ENCODE results near the gene ELMO1.

Gene ELMO1

DNA sequence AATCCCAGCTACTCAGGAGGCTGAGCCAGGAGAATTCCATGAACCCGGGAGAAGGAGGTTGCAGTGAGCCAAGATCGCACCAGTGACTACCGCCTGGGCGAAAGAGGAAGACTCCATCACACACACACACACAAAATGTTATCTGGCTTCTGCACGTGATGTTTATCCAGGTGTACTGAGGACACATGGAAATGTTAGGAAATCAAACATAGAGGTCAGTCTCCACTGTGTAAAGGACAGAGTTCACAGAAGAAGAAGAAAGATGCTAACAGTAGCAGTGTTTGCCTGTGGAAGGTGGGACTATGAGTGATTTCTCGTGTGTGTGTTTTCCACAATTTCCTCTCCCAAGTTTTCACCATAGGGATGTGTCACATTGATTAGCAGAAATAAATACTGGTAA, 256.9 kb downstream of the ELMO1 start:
- Histone ChIP-seq H3K27me3 (ENCODE audit: control insufficient read depth in 1 of 2, insufficient read depth in 2 of 2, low read length in 2 of 2) (no peaks in the 10 kb centered on the region), H3K36me3 (ENCODE audit: insufficient read depth, low read length) (no peaks in the 10 kb centered on the region), H3K9me3 (ENCODE audit: low read length) (no peaks in the 10 kb centered on the region), H3K27ac (ENCODE audit: low read depth, low read length) (no peak overlapping the region), H3K4me1 (ENCODE audit: insufficient read depth, low read length) (no peaks in the 10 kb centered on the region), H3K9ac (ENCODE audit: low read length) (no peak overlapping the region), H3K4me3 (ENCODE audit: low read depth in 1 of 2, low read length in 2 of 2) (no peak overlapping the region)

DNA sequence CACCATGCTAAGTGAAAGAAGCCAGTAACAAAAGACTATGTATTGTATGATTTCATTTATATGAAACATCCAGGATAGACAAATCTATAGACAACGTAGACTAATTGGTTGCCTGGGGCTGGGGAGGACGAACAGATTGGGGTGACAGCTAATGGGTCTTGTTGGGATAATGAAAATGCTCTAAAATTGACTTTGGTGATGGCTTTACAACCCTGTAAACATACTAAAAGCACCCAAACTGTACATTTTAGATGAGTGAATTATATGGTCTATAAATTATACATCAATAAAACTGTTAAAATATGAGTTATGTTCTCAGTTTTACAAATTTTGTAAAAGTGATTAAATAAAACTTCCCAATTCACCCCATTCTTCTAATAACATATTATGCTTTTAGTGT, 261.5 kb downstream of the ELMO1 start:
- no peaks in the 10 kb centered on the region for H3K27me3 ChIP-seq (ENCODE audit: control insufficient read depth in 1 of 2, insufficient read depth in 2 of 2, low read length in 2 of 2)
- H3K36me3 ChIP-seq (ENCODE audit: insufficient read depth, low read length), result no peaks in the 10 kb centered on the region
- no peaks in the 10 kb centered on the region for H3K9me3 ChIP-seq (ENCODE audit: low read length)
- H3K4me3 ChIP-seq (ENCODE audit: low read depth in 1 of 2, low read length in 2 of 2), result no peak overlapping the region
- H3K4me1 ChIP-seq (ENCODE audit: insufficient read depth, low read length), result no peaks in the 10 kb centered on the region
- H3K27ac ChIP-seq (ENCODE audit: low read depth, low read length), result no peak overlapping the region
- no peak overlapping the region for H3K9ac ChIP-seq (ENCODE audit: low read length)

DNA sequence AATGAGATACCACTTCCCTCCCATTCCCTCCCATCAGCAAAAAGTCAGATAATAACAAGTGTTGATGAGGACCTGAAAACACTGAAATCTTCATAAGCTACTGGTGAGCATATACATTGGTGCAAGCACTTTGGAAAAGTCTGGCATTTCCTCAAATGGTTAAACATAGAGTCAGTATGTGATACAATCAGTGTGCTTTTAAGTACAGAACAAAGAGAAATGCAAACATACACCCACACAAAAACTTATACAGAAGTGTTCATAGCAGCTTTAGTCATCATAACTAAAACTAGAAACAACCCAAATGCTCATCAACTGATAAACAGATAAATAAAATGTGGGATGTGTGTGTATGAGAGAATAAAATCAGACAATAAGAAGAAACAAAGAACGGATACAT, 261.9 kb downstream of the ELMO1 start:
- Histone ChIP-seq H3K4me1 (ENCODE audit: insufficient read depth, low read length) (no peaks in the 10 kb centered on the region), H3K36me3 (ENCODE audit: insufficient read depth, low read length) (no peaks in the 10 kb centered on the region), H3K9me3 (ENCODE audit: low read length) (no peaks in the 10 kb centered on the region), H3K27me3 (ENCODE audit: control insufficient read depth in 1 of 2, insufficient read depth in 2 of 2, low read length in 2 of 2) (no peaks in the 10 kb centered on the region), H3K9ac (ENCODE audit: low read length) (no peak overlapping the region), H3K27ac (ENCODE audit: low read depth, low read length) (no peak overlapping the region), H3K4me3 (ENCODE audit: low read depth in 1 of 2, low read length in 2 of 2) (no peak overlapping the region)

DNA sequence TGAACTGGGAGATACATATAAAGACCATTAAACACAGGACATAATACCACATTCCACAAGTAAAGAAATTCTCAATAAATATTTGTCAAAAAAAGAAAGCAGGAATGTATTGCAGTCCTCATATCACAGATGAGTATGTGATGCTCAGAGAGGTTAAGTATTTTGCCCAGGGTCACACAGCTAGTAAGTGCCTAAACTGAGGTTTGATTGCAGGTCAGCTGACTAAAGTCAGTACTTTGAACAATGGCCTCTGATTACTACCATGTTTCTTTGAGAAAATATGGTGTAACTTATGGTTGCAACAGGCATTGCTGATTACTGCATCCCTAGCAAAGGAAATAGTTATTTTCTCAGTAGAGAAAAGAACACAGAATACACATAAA, 267.1 kb downstream of the ELMO1 start:
- H3K4me3 ChIP-seq (ENCODE audit: low read depth in 1 of 2, low read length in 2 of 2), result no peak overlapping the region
- H3K9ac ChIP-seq (ENCODE audit: low read length), result no peak overlapping the region
- H3K27ac ChIP-seq (ENCODE audit: low read depth, low read length), result no peak overlapping the region
- H3K36me3 ChIP-seq (ENCODE audit: insufficient read depth, low read length), result no peaks in the 10 kb centered on the region
- H3K27me3 ChIP-seq (ENCODE audit: control insufficient read depth in 1 of 2, insufficient read depth in 2 of 2, low read length in 2 of 2), result no peaks in the 10 kb centered on the region
- no peaks in the 10 kb centered on the region for H3K9me3 ChIP-seq (ENCODE audit: low read length)
- H3K4me1 ChIP-seq (ENCODE audit: insufficient read depth, low read length), result no peaks in the 10 kb centered on the region

DNA sequence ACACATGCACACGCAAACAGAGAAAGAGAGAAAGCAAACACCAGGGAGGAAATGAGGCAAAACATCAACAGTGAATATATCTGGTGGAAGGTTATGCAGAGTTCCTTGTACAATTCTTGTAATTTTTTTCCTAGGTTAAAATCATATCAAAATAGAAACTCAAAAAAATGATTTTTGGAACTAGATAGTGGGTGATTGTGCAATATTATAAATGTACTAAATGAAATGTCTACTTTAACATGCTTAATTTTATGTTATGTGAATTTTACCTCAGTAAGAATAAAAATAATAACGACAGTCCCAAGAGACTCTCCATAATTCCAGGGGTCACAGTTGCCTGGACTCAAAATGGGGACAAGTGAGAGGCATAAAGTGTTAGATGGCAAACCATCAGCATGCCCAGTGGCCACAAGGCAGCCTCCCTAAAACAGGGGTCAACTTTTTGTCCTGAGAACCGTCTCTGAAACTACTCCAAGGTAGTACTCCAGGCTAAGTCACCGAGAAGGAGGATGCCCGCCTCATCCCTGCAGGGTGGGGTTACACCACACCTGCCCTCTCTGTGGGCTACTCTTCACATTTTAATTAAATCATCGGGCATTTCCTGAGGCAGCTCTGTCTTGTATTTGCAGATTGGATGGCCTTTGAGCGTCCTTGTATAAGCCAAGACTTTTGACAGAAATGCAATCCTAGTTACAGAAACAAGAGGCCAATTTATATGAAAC, 267.7 kb downstream of the ELMO1 start:
- Histone ChIP-seq H3K9me3 (ENCODE audit: low read length) (no peaks in the 10 kb centered on the region), H3K4me3 (ENCODE audit: low read depth in 1 of 2, low read length in 2 of 2) (no peak overlapping the region), H3K9ac (ENCODE audit: low read length) (no peak overlapping the region), H3K36me3 (ENCODE audit: insufficient read depth, low read length) (no peaks in the 10 kb centered on the region), H3K4me1 (ENCODE audit: insufficient read depth, low read length) (no peaks in the 10 kb centered on the region), H3K27me3 (ENCODE audit: control insufficient read depth in 1 of 2, insufficient read depth in 2 of 2, low read length in 2 of 2) (no peaks in the 10 kb centered on the region), H3K27ac (ENCODE audit: low read depth, low read length) (no peak overlapping the region)

DNA sequence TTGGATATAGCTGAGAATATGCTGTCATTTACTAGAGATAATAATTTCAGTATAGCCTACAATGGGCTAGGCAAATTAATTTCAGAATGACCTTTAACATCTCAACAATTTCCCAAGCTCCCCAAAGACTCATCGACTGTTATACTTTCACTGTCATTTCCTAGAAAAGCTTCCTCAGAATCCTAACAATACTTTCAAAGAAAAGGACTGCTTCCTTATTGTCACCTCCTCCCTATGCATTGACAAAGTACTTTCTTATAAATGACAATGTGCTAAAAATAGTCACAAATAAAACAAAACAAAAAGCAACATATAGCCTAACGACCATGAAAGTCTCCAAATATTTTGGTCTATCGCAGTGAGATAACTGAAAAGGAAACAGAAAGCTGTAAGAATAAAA, 272.6 kb downstream of the ELMO1 start:
- Histone ChIP-seq H3K4me1 (ENCODE audit: insufficient read depth, low read length) (no peaks in the 10 kb centered on the region), H3K9me3 (ENCODE audit: low read length) (no peaks in the 10 kb centered on the region), H3K9ac (ENCODE audit: low read length) (no peak overlapping the region), H3K4me3 (ENCODE audit: low read depth in 1 of 2, low read length in 2 of 2) (no peak overlapping the region), H3K36me3 (ENCODE audit: insufficient read depth, low read length) (no peaks in the 10 kb centered on the region), H3K27me3 (ENCODE audit: control insufficient read depth in 1 of 2, insufficient read depth in 2 of 2, low read length in 2 of 2) (no peaks in the 10 kb centered on the region), H3K27ac (ENCODE audit: low read depth, low read length) (no peak overlapping the region)

DNA sequence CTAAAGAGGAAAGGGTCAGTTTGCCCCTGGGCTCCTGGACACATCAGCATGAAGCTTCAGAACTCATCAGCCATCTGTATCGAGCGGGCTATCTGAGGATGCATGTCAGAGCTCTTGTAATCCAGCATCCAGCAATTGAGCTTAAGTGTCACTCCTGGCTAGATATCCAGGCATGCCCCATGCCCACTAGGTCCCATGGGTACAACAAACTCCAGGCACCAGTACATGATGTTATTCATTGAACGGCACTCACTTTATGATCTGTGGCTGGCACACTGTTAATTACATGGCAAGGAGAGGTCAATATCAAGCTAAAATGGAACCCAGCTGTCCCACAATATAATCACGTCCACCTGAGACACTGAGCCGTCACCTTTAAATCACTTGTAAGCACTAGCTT, 274.2 kb downstream of the ELMO1 start:
- Histone ChIP-seq H3K9me3 (ENCODE audit: low read length) (no peaks in the 10 kb centered on the region), H3K27me3 (ENCODE audit: control insufficient read depth in 1 of 2, insufficient read depth in 2 of 2, low read length in 2 of 2) (no peaks in the 10 kb centered on the region), H3K27ac (ENCODE audit: low read depth, low read length) (no peak overlapping the region), H3K36me3 (ENCODE audit: insufficient read depth, low read length) (no peaks in the 10 kb centered on the region), H3K4me3 (ENCODE audit: low read depth in 1 of 2, low read length in 2 of 2) (no peak overlapping the region), H3K9ac (ENCODE audit: low read length) (no peak overlapping the region), H3K4me1 (ENCODE audit: insufficient read depth, low read length) (no peaks in the 10 kb centered on the region)

DNA sequence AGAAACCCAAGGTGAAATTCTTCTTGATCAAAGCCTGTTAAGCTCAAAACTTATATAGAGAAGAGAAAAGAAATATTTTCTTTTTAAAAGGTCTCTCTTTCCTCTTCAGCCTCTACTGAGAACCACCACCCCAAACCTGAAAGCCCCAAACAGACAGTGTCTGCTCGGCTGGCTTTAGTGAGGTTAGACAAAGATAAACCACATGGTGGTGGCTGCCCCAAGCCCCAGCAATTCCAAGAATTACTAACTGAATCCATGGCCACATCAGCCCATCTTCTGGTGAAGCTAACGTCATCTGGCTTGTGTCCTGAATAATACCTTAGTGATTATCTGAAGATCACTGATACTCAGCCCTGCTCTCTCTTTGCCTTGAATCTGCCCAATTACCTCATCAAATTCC, 275.0 kb downstream of the ELMO1 start:
- Histone ChIP-seq H3K27ac (ENCODE audit: low read depth, low read length) (no peak overlapping the region), H3K9me3 (ENCODE audit: low read length) (no peaks in the 10 kb centered on the region), H3K27me3 (ENCODE audit: control insufficient read depth in 1 of 2, insufficient read depth in 2 of 2, low read length in 2 of 2) (no peaks in the 10 kb centered on the region), H3K9ac (ENCODE audit: low read length) (no peak overlapping the region), H3K36me3 (ENCODE audit: insufficient read depth, low read length) (no peaks in the 10 kb centered on the region), H3K4me3 (ENCODE audit: low read depth in 1 of 2, low read length in 2 of 2) (no peak overlapping the region), H3K4me1 (ENCODE audit: insufficient read depth, low read length) (no peaks in the 10 kb centered on the region)

DNA sequence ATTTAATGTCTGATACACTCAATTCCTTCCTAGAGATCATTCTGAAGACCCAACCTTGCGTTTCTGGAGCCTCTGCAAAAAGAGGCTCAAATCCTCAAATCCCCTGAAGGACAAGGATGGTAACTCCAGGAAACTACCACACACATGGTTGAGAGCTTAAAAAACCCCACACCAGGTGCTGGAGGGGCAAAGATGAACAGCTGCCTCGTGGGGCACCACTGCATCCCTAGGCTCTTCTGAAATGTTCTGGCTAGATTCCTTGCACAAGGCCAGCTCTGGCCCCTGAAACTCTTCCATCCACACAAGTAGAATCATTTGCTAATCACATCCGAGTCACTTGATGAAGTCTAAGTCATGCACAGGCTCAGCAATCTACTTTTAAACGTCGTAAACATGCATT, 286.6 kb downstream of the ELMO1 start:
- no peak overlapping the region for H3K27ac ChIP-seq (ENCODE audit: low read depth, low read length)

DNA sequence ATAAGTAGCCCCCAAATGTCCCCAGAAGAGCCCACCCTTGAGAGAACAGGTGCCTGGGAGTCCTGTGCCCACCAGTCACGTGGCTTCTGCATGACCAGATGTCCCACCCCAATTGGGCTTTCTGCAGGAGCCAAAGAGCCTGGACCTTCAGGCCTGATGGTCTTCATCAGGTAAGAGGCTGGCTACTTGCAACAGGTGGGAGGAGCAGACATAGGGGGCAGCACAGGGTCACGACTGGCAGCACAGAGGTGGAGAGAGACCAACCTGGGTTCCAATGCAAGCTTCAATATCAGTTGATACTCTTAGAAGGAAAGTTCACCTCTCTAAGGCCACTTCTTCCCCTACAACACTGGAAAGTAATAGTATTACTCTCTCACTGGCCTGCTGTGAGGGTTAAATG, 288.0 kb downstream of the ELMO1 start:
- Histone ChIP-seq H3K27ac (ENCODE audit: low read depth, low read length) (no peak overlapping the region), H3K4me3 (ENCODE audit: low read depth in 1 of 2, low read length in 2 of 2) (no peak overlapping the region), H3K9ac (ENCODE audit: low read length) (no peak overlapping the region), H3K9me3 (ENCODE audit: low read length) (no peaks in the 10 kb centered on the region), H3K36me3 (ENCODE audit: insufficient read depth, low read length) (no peaks in the 10 kb centered on the region), H3K27me3 (ENCODE audit: control insufficient read depth in 1 of 2, insufficient read depth in 2 of 2, low read length in 2 of 2) (no peaks in the 10 kb centered on the region), H3K4me1 (ENCODE audit: insufficient read depth, low read length) (no peaks in the 10 kb centered on the region)

More for the DNA sequence above, 286.6 kb downstream of the ELMO1 start:
- no peaks in the 10 kb centered on the region for H3K4me1 ChIP-seq (ENCODE audit: insufficient read depth, low read length)
- H3K9me3 ChIP-seq (ENCODE audit: low read length), result no peaks in the 10 kb centered on the region
- H3K9ac ChIP-seq (ENCODE audit: low read length), result no peak overlapping the region
- H3K36me3 ChIP-seq (ENCODE audit: insufficient read depth, low read length), result no peaks in the 10 kb centered on the region
- H3K4me3 ChIP-seq (ENCODE audit: low read depth in 1 of 2, low read length in 2 of 2), result no peak overlapping the region
- H3K27me3 ChIP-seq (ENCODE audit: control insufficient read depth in 1 of 2, insufficient read depth in 2 of 2, low read length in 2 of 2), result no peaks in the 10 kb centered on the region

DNA sequence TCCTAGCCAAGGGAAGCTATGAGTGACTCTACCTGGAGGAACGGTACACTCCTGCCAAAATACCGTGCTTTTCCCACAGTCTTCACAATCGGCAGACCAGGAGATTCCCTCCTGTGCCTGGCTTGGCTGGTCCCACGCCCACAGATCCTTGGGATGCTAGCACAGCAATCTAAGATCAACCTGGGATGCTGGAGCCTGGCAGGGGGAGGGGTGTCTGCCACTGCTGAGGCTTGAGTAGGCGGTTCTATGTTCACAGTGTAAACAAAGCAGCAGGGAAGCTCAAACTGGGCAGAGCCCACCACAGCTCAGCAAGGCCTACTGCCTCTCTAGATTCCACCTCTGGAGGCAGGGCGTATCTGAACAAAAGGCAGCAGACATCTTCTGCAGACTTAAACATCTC, 295.3 kb downstream of the ELMO1 start:
- no peaks in the 10 kb centered on the region for H3K9me3 ChIP-seq (ENCODE audit: low read length)
- H3K4me1 ChIP-seq (ENCODE audit: insufficient read depth, low read length), result peaks cover 9% of the 10 kb centered on the region

DNA sequence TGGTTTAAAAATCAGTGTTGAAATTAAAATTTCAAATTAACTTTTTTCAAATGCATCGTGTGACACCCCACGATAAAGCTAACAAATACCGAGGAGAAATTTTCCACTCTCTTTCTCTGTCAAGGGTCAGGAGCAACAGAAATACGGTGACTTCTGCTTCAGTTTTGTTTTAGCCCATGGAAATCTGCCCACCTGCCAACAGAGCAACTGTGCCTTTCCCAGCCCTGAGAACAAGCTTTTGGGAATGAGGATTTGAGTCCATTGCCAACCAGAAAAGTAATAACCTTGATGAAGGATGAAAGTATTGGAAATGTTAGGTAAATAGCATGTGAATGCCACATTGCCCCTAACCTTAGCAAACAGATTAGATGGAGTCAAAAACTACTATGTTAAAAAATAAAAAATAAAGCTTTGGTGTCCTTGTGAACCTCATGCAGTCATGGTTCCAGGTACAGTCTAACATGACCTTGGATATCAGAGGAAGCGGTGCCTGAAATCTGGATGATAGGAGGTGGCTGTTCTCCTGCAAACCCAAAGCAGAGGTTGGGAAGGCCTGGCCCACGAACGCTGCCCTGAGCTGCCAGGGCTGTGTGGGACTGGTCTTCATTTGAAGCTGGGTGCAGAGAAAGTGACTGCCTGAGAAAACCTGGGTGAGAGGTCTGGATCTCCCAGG, 296.8 kb downstream of the ELMO1 start:
- Histone ChIP-seq H3K9me3 (ENCODE audit: low read length) (no peaks in the 10 kb centered on the region), H3K4me3 (ENCODE audit: low read depth in 1 of 2, low read length in 2 of 2) (no peak overlapping the region), H3K27ac (ENCODE audit: low read depth, low read length) (no peak overlapping the region), H3K27me3 (ENCODE audit: control insufficient read depth in 1 of 2, insufficient read depth in 2 of 2, low read length in 2 of 2) (no peaks in the 10 kb centered on the region), H3K36me3 (ENCODE audit: insufficient read depth, low read length) (no peaks in the 10 kb centered on the region), H3K4me1 (ENCODE audit: insufficient read depth, low read length) (peaks cover 9% of the 10 kb centered on the region), H3K9ac (ENCODE audit: low read length) (no peak overlapping the region)

More for the DNA sequence above, 295.3 kb downstream of the ELMO1 start:
- no peak overlapping the region for H3K9ac ChIP-seq (ENCODE audit: low read length)
- no peak overlapping the region for H3K27ac ChIP-seq (ENCODE audit: low read depth, low read length)
- H3K27me3 ChIP-seq (ENCODE audit: control insufficient read depth in 1 of 2, insufficient read depth in 2 of 2, low read length in 2 of 2), result no peaks in the 10 kb centered on the region
- H3K36me3 ChIP-seq (ENCODE audit: insufficient read depth, low read length), result no peaks in the 10 kb centered on the region
- H3K4me3 ChIP-seq (ENCODE audit: low read depth in 1 of 2, low read length in 2 of 2), result no peak overlapping the region

Measured in muscle layer of colon (tissue), 2 donors.